Endothelial cell of umbilical vein (primary cell): ENCODE results near the gene KIF5C. TPM values are rescaled to one million over a fixed set of nuclear protein-coding genes. Genes with fewer than 3 reads are reported as not detected.

Source experiments
- BruUV-seq: library from RNA; stranded (reverse); fragments of 400-500 nt; replicated peaks from 2 replicates; lab custom pipeline; 2021; lab: Mats Ljungman, UMichigan
- CTCF ChIA-PET: fragments of 300-600, 350-600 bp; sonication (Branson Sonifier 250); formaldehyde crosslinking; loops from one replicate; lab custom pipeline; 2021; ENCODE audit warnings: antibody characterized with exemption, inconsistent platforms; lab: Charles Lee
- POLR2A ChIA-PET: fragments of 300-600, 350-600 bp; sonication (Branson Sonifier 250); formaldehyde crosslinking; loops from one replicate; lab custom pipeline; 2021; ENCODE audit warnings: antibody characterized with exemption, inconsistent platforms; lab: Charles Lee
- DNase-seq: peaks from one replicate; pipeline ENCODE4 v3.0.0-alpha.2; 2011; ENCODE audit warnings: low read depth, low spot score
- FAIRE-seq: peaks from 2 replicates; lab custom pipeline; 2011; peaks lifted over from hg19 to GRCh38; lab: Jason Lieb, UNC
- H2AFZ ChIP-seq: 2 replicates; pipeline ENCODE4 v1.6.0; 2012; ENCODE audit warnings: low read depth, low read length, control low read depth, inconsistent platforms
- H3K27ac ChIP-seq: 2 replicates; pipeline ENCODE4 v1.5.1; 2011; ENCODE audit warnings: low read depth, mild to moderate bottlenecking, control low read depth, low read length, moderate library complexity; ENCODE audit not compliant: insufficient read depth
- H3K27me3 ChIP-seq, 2 experiments: 2 replicates each; pipeline versions ENCODE4 v1.6.0 to v1.6.1; 2011; ENCODE audit warnings: low read length in 2 of 2, mixed read lengths in 1 of 2; ENCODE audit not compliant: control insufficient read depth in 2 of 2, insufficient read depth in 2 of 2
- H3K36me3 ChIP-seq, 2 experiments: 2 replicates in 1 of 2; 3 replicates in 1 of 2; pipeline ENCODE4 v1.5.1; 2011; ENCODE audit warnings: low read length in 2 of 2, mild to moderate bottlenecking in 1 of 2, moderate library complexity in 1 of 2; ENCODE audit not compliant: control insufficient read depth in 2 of 2, insufficient read depth in 2 of 2; ENCODE audit errors: extremely low read depth in 1 of 2
- H3K4me1 ChIP-seq: 3 replicates; pipeline ENCODE4 v1.5.1; 2011; ENCODE audit warnings: mild to moderate bottlenecking, low read length; ENCODE audit not compliant: control insufficient read depth, insufficient read depth; ENCODE audit errors: extremely low read depth
- H3K4me2 ChIP-seq: 2 replicates; pipeline ENCODE4 v1.6.1; 2011; ENCODE audit warnings: low read length, control low read depth, mixed read lengths; ENCODE audit not compliant: insufficient read depth
- H3K4me3 ChIP-seq, 3 experiments: fragments of 200-600 bp in 1 of 3; sonication (generic), shearing (Covaris generic) in 1 of 3; replicated peaks in 1 of 3; 2 replicates each; pipeline ENCODE4 v1.5.1; 2011 to 2016; ENCODE audit warnings: control low read depth in 3 of 3, low read length in 3 of 3, mild to moderate bottlenecking in 2 of 3, inconsistent platforms in 1 of 3, low read depth in 1 of 3, moderate library complexity in 1 of 3; ENCODE audit not compliant: insufficient read depth in 1 of 3
- H3K79me2 ChIP-seq: 2 replicates; pipeline ENCODE4 v1.6.0; 2012; ENCODE audit warnings: low read length, inconsistent platforms; ENCODE audit not compliant: control insufficient read depth, insufficient read depth
- H3K9ac ChIP-seq: replicated peaks from 2 replicates; pipeline ENCODE3; 2011; ENCODE audit warnings: low read length, control low read depth; ENCODE audit not compliant: insufficient read depth; ENCODE audit errors: extremely low read depth
- H3K9me1 ChIP-seq: replicated peaks from 3 replicates; pipeline ENCODE4 v1.6.0; 2011; ENCODE audit warnings: mild to moderate bottlenecking, low read length; ENCODE audit not compliant: control insufficient read depth, insufficient read depth; ENCODE audit errors: extremely low read depth
- H3K9me3 ChIP-seq: replicated peaks from 2 replicates; pipeline ENCODE4 v1.5.1; 2012; ENCODE audit warnings: low read length, inconsistent platforms; ENCODE audit not compliant: control insufficient read depth, insufficient read depth
- H4K20me1 ChIP-seq: replicated peaks from 2 replicates; pipeline ENCODE3; 2011; ENCODE audit warnings: mild to moderate bottlenecking, low read length; ENCODE audit not compliant: control insufficient read depth, insufficient read depth; ENCODE audit errors: extremely low read depth
- CTCF ChIP-seq, 2 donors: IDR thresholded peaks; 1 replicate in 1 of 2; 2 replicates in 1 of 2; pipeline ENCODE4 v1.5.1; 2011; ENCODE audit warnings: low read length in 2 of 2, mild to moderate bottlenecking in 2 of 2, moderate library complexity in 2 of 2, control low read depth in 1 of 2, inconsistent platforms in 1 of 2, low read depth in 1 of 2; ENCODE audit not compliant: insufficient read depth in 1 of 2; ENCODE audit errors: extremely low read depth in 1 of 2
- EZH2 ChIP-seq: IDR thresholded peaks from 2 replicates; pipeline ENCODE4 v1.6.1; 2012; ENCODE audit warnings: borderline replicate concordance, low read depth, mild to moderate bottlenecking, moderate library complexity, low read length, inconsistent platforms; ENCODE audit not compliant: severe bottlenecking
- FOS ChIP-seq: IDR thresholded peaks from 2 replicates; pipeline ENCODE4 v1.6.1; 2011; ENCODE audit warnings: mild to moderate bottlenecking, low read length, moderate library complexity, borderline replicate concordance; ENCODE audit not compliant: insufficient read depth
- GATA2 ChIP-seq: IDR thresholded peaks from 2 replicates; pipeline ENCODE4 v1.7.0; 2011; ENCODE audit warnings: low read depth, mild to moderate bottlenecking, moderate library complexity, mixed read lengths, low read length; ENCODE audit not compliant: insufficient read length, insufficient read depth
- JUN ChIP-seq: IDR thresholded peaks from 2 replicates; pipeline ENCODE4 v1.6.1; 2011; ENCODE audit warnings: borderline replicate concordance, low read depth; ENCODE audit not compliant: insufficient read length, insufficient read depth
- MYC ChIP-seq: IDR thresholded peaks from one replicate; pipeline ENCODE4 v1.6.1; 2011; ENCODE audit warnings: mild to moderate bottlenecking, low read depth, low read length
- POLR2A ChIP-seq: IDR thresholded peaks from 2 replicates; pipeline ENCODE4 v1.6.1; 2012; ENCODE audit warnings: low read depth, mild to moderate bottlenecking, control low read depth, low read length
- POLR2AphosphoS5 ChIP-seq: IDR thresholded peaks from 2 replicates; pipeline ENCODE4 v1.6.1; 2012; ENCODE audit warnings: low read depth, mild to moderate bottlenecking, control low read depth, low read length, moderate library complexity; ENCODE audit not compliant: insufficient read depth
- dilution Hi-C: fragments of 300-500 bp; cut with MboI; formaldehyde crosslinking; loops from one replicate; pipeline ENCODE4 v1.15.0; 2019; ENCODE audit warnings: low sequenced_read_pairs; ENCODE audit not compliant: extremely low pct_ligation_motif_present
- intact Hi-C: fragments of 100-400 bp; cut with micrococcal nuclease; formaldehyde crosslinking; loops from one replicate; pipeline ENCODE4 v1.10.0; 2022
- polyA plus RNA-seq, 4 experiments: library from polyadenylated mRNA; depleted of rRNA in 3 of 4; stranded (reverse) in 3 of 4; unstranded in 1 of 4; fragments of >200 nt; gene quantifications; 2 replicates each; pipeline versions ENCODE4 v1.2.1 to v1.2.3, GENCODE V29; 2011 to 2012; ENCODE audit warnings: missing spikeins in 1 of 4
- total RNA-seq: library from RNA; stranded (reverse); gene quantifications from 2 replicates; pipeline ENCODE4 v1.2.3, GENCODE V29; 2021
- TF ChIP-seq, protein P1 (sequence below): IDR thresholded peaks from 2 replicates; pipeline ENCODE4 v1.6.1; 2011; ENCODE audit not compliant: insufficient read depth, insufficient read length

KIF5C gene
- total and polyA plus RNA-seq, 2 donors (not counting 3 experiments of a cell fraction or from before 2014, with no cell fraction given): 0.01 to 0.55 TPM

DNA sequence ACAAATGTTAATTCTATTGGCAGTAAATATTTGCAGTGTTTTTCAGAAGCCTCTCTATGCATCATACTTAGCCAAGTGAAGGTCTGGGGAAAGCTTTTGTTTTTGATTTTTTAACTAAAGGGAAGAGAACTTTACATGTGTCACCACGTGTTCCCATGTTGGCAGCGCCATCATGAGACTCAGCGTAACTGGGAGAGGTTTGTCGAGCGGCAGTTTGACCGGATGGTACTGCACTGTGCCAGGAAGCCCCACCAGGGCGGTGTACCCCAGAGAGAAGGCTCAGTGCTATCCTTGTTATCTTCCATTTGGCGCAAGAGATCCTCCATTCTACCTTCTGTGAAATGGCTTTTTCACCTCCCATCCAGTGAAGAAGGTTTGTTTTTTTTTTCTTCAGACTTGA is 38.5 kb downstream of the KIF5C start:
- H3K27ac ChIP-seq: no peak overlapping the region
- H3K36me3 ChIP-seq: no peaks in the 10 kb centered on the region
- DNase-seq: no peak
- no peak overlapping the region for H3K4me2 ChIP-seq
- no peaks in the 10 kb centered on the region for H3K4me1 ChIP-seq
- no peaks in the 10 kb centered on the region for H3K27me3 ChIP-seq
- no peaks in the 10 kb centered on the region for H3K79me2 ChIP-seq
- no TSS peak for BruUV-seq
- no peaks in the 10 kb centered on the region for H3K9me1 ChIP-seq
- no peaks in the 10 kb centered on the region for H3K9me3 ChIP-seq
- no peak overlapping the region for H2AFZ ChIP-seq
- no peak overlapping the region for H3K4me3 ChIP-seq
- no peak for FAIRE-seq
- H4K20me1 ChIP-seq: no peaks in the 10 kb centered on the region
- dilution Hi-C loops (no loop called here), intact Hi-C loops (no loop called here)
- TF ChIP-seq GATA2 (no peak), CTCF (IDR thresholded peaks at IDR 0.05; ENCODE audit: extremely low read depth in 1 of 2, insufficient read depth in 1 of 2, low read depth in 1 of 2, low read length in 2 of 2) (no peak), FOS (no peak), JUN (no peak), EZH2 (no peak), POLR2A (no peak), MYC (no peak), POLR2AphosphoS5 (no peak)
- TF ChIP-seq, protein P1, sequence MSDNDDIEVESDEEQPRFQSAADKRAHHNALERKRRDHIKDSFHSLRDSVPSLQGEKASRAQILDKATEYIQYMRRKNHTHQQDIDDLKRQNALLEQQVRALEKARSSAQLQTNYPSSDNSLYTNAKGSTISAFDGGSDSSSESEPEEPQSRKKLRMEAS: no peak
- ChIA-PET CTCF (no interaction called here), POLR2A (no interaction called here)
- H3K9ac ChIP-seq: no peak overlapping the region
